ENCODE measurements around the gene PIR. TPM values are rescaled to one million over a fixed set of nuclear protein-coding genes. Genes with fewer than 3 reads are reported as not detected.

Gene PIR
- total and polyA plus RNA-seq, 2 donors (not counting 3 experiments of a cell fraction or from before 2014, with no cell fraction given) = 89.0 to 108 TPM

GRCh38 chrX:15500497-15500966, 7.4 kb upstream of the PIR start, which contains the start of gene BMX:
Gene BMX, plus strand, starts transcription at chrX:15500807. Its CDS starts 7,547 bp downstream, at chrX:15508354.
- Histone ChIP-seq H3K27ac (ENCODE audit: insufficient read depth, low read depth, low read length) (peak within 1 kb of the TSS; percentile 96), H3K36me3 (ENCODE audit: control insufficient read depth in 2 of 2, extremely low read depth in 1 of 2, insufficient read depth in 2 of 2, low read length in 2 of 2) (no peaks in the 10 kb centered on the region), H3K27me3 (ENCODE audit: control insufficient read depth in 2 of 2, insufficient read depth in 2 of 2, low read length in 2 of 2) (no peaks in the 10 kb centered on the region), H3K4me2 (ENCODE audit: insufficient read depth, low read length) (peak within 1 kb of the TSS; percentile 94), H3K9ac (replicated peaks; ENCODE audit: extremely low read depth, insufficient read depth, low read length) (peak within 1 kb of the TSS; percentile 95), H3K4me1 (ENCODE audit: control insufficient read depth, extremely low read depth, insufficient read depth, low read length) (peaks cover 70% of the 10 kb centered on the region), H3K9me1 (replicated peaks; ENCODE audit: control insufficient read depth, extremely low read depth, insufficient read depth, low read length) (no peaks in the 10 kb centered on the region), H3K79me2 (ENCODE audit: control insufficient read depth, insufficient read depth, low read length) (peaks cover 49% of the 10 kb centered on the region), H2AFZ (ENCODE audit: low read depth, low read length) (no peak within 1 kb of the TSS), H3K4me3 (replicated peaks in 1 of 3; ENCODE audit: insufficient read depth in 1 of 3, low read depth in 1 of 3, low read length in 3 of 3) (peak within 1 kb of the TSS; percentile 56 to 88 (median 67)), H4K20me1 (replicated peaks; ENCODE audit: control insufficient read depth, extremely low read depth, insufficient read depth, low read length) (no peaks in the 10 kb centered on the region), H3K9me3 (replicated peaks; ENCODE audit: control insufficient read depth, insufficient read depth, low read length) (no peaks in the 10 kb centered on the region)
- CTCF ChIA-PET = interaction anchor here (0.7 to 2.0 kb wide), 3 partner anchors 16 to 65 kb away, joined by 3 to 8 read pairs (median 7); no protein-coding TSS in a partner anchor
- POLR2A ChIA-PET = interaction anchor here (1.0 to 2.7 kb wide), 5 partner anchors 8 to 65 kb away, joined by 3 to 21 read pairs (median 6); no protein-coding TSS in a partner anchor
- dilution Hi-C loops (cut with MboI; ENCODE audit: extremely low pct_ligation_motif_present, low sequenced_read_pairs) (no loop called here), intact Hi-C loops (cut with micrococcal nuclease) (loop anchor here (1.0 kb wide), 1 partner anchor 24 kb away; no protein-coding TSS in a partner anchor)
- FAIRE-seq (peak; percentile 66), DNase-seq (ENCODE audit: low read depth, low spot score) (peak; percentile 88)
- TF ChIP-seq CTCF (IDR thresholded peaks at IDR 0.05; ENCODE audit: extremely low read depth in 1 of 2, insufficient read depth in 1 of 2, low read depth in 1 of 2, low read length in 2 of 2) (no peak), POLR2A (IDR thresholded peaks at IDR 0.05; ENCODE audit: low read depth, low read length) (peak; percentile 62), POLR2AphosphoS5 (IDR thresholded peaks at IDR 0.05; ENCODE audit: insufficient read depth, low read depth, low read length) (peak; percentile 43)
- BruUV-seq (replicated peaks) = no TSS peak

GRCh38 chrX:15499976-15500375, 6.8 kb upstream of the PIR start:
- TSS peak; percentile 77 for BruUV-seq (replicated peaks)
- H3K27ac ChIP-seq (ENCODE audit: insufficient read depth, low read depth, low read length) = peak overlapping the region; percentile 96
- H3K4me2 ChIP-seq (ENCODE audit: insufficient read depth, low read length) = peak overlapping the region; percentile 94
- H3K27me3 ChIP-seq (ENCODE audit: control insufficient read depth in 2 of 2, insufficient read depth in 2 of 2, low read length in 2 of 2) = no peaks in the 10 kb centered on the region
- DNase-seq (ENCODE audit: low read depth, low spot score) (peak; percentile 22), FAIRE-seq (no peak)
- H3K9ac ChIP-seq (replicated peaks; ENCODE audit: extremely low read depth, insufficient read depth, low read length) = peak overlapping the region; percentile 95
- no peak for TF ChIP-seq FOS (IDR thresholded peaks at IDR 0.05; ENCODE audit: borderline replicate concordance, insufficient read depth, low read length)
- no peak for TF ChIP-seq JUN (IDR thresholded peaks at IDR 0.05; ENCODE audit: borderline replicate concordance, insufficient read depth, insufficient read length, low read depth)
- peaks cover 66% of the 10 kb centered on the region for H3K4me1 ChIP-seq (ENCODE audit: control insufficient read depth, extremely low read depth, insufficient read depth, low read length)
- CTCF ChIA-PET = interaction anchor here (1.6 to 2.0 kb wide), 2 partner anchors 16 to 65 kb away, joined by 7 to 8 read pairs; no protein-coding TSS in a partner anchor
- H3K9me3 ChIP-seq (replicated peaks; ENCODE audit: control insufficient read depth, insufficient read depth, low read length) = no peaks in the 10 kb centered on the region
- H3K79me2 ChIP-seq (ENCODE audit: control insufficient read depth, insufficient read depth, low read length) = peaks cover 44% of the 10 kb centered on the region
- no peaks in the 10 kb centered on the region for H4K20me1 ChIP-seq (replicated peaks; ENCODE audit: control insufficient read depth, extremely low read depth, insufficient read depth, low read length)
- H3K4me3 ChIP-seq (replicated peaks in 1 of 3; ENCODE audit: insufficient read depth in 1 of 3, low read depth in 1 of 3, low read length in 3 of 3) = peak overlapping the region in 1 of 3 experiments; percentile 88
- intact Hi-C loops (cut with micrococcal nuclease) (loop anchor here (1.0 to 5.0 kb wide), 3 partner anchors 24 to 147 kb away; no protein-coding TSS in a partner anchor), dilution Hi-C loops (cut with MboI; ENCODE audit: extremely low pct_ligation_motif_present, low sequenced_read_pairs) (no loop called here)
- H3K9me1 ChIP-seq (replicated peaks; ENCODE audit: control insufficient read depth, extremely low read depth, insufficient read depth, low read length) = no peaks in the 10 kb centered on the region
- no peak overlapping the region for H2AFZ ChIP-seq (ENCODE audit: low read depth, low read length)
- POLR2A ChIA-PET = interaction anchor here (1.0 to 2.7 kb wide), 5 partner anchors 7 to 65 kb away, joined by 3 to 21 read pairs (median 6); no protein-coding TSS in a partner anchor
- no peaks in the 10 kb centered on the region for H3K36me3 ChIP-seq (ENCODE audit: control insufficient read depth in 2 of 2, extremely low read depth in 1 of 2, insufficient read depth in 2 of 2, low read length in 2 of 2)
